Activated CD4-positive, CD25-positive, alpha-beta regulatory T cell treated with anti-CD3 and anti-CD28 coated beads, Interleukin-2, amount 50 U/mL, for 72 hours (primary cell): ENCODE data around the gene LSM3.
"Not testable (repeated sequence)": the region's sequence is repeated elsewhere in the genome, so short reads cannot be mapped to it uniquely, and the experiment has no call there.

ENCODE experiments used
- DNase-seq: peaks from one replicate; pipeline ENCODE4 v3.0.0; 2021

Gene LSM3

GRCh38 chr3:14222900-14223594 is 44.4 kb downstream of the LSM3 start:
- DNase-seq: no peak

GRCh38 chr3:14223595-14223994 is 45.0 kb downstream of the LSM3 start:
- DNase-seq: no peak

GRCh38 chr3:14224895-14225294 is 46.3 kb downstream of the LSM3 start:
- no peak for DNase-seq

- DNase-seq: no peak
These were observed 46.8 kb downstream of the LSM3 start for GRCh38 chr3:14225421-14225820.

- not testable (repeated sequence) for DNase-seq
These were observed 47.7 kb downstream of the LSM3 start for GRCh38 chr3:14226351-14226750.

GRCh38 chr3:14227856-14228255 is 49.2 kb downstream of the LSM3 start:
- DNase-seq: no peak

GRCh38 chr3:14228681-14229470 is 50.3 kb downstream of the LSM3 start:
- no peak for DNase-seq

GRCh38 chr3:14229695-14230094 is 51.1 kb downstream of the LSM3 start:
- DNase-seq: not testable (repeated sequence)

GRCh38 chr3:14230729-14231128 is 52.1 kb downstream of the LSM3 start:
- DNase-seq: no peak

- no peak for DNase-seq
These were observed 52.8 kb downstream of the LSM3 start for GRCh38 chr3:14231145-14231990.

- no peak for DNase-seq
These were observed 53.4 kb downstream of the LSM3 start for GRCh38 chr3:14231998-14232501.

- no peak for DNase-seq
These were observed 55.8 kb downstream of the LSM3 start for GRCh38 chr3:14234251-14235002.

GRCh38 chr3:14235003-14235911 is 56.6 kb downstream of the LSM3 start:
- DNase-seq: no peak

- DNase-seq: no peak
These were observed 57.3 kb downstream of the LSM3 start for GRCh38 chr3:14235912-14236295.

- no peak for DNase-seq
These were observed 58.3 kb downstream of the LSM3 start for GRCh38 chr3:14236902-14237301.

- DNase-seq: no peak
These were observed 58.8 kb downstream of the LSM3 start for GRCh38 chr3:14237457-14237856.

GRCh38 chr3:14238356-14238755 is 59.7 kb downstream of the LSM3 start:
- DNase-seq: no peak

GRCh38 chr3:14238930-14239329 is 60.3 kb downstream of the LSM3 start:
- no peak for DNase-seq

GRCh38 chr3:14239940-14240339 is 61.3 kb downstream of the LSM3 start:
- no peak for DNase-seq

GRCh38 chr3:14240366-14240765 is 61.7 kb downstream of the LSM3 start:
- DNase-seq: no peak

GRCh38 chr3:14241716-14242115 is 63.1 kb downstream of the LSM3 start:
- no peak for DNase-seq
